GM21515 (cell line): ENCODE data around the gene TTC9B.

ENCODE experiments used
- ATAC-seq: cut with Tn5 transposase; IDR thresholded peaks from one replicate; pipeline ENCODE4 v1.9.1; 2021; ENCODE audit not compliant: unreplicated experiment

TTC9B gene

DNA sequence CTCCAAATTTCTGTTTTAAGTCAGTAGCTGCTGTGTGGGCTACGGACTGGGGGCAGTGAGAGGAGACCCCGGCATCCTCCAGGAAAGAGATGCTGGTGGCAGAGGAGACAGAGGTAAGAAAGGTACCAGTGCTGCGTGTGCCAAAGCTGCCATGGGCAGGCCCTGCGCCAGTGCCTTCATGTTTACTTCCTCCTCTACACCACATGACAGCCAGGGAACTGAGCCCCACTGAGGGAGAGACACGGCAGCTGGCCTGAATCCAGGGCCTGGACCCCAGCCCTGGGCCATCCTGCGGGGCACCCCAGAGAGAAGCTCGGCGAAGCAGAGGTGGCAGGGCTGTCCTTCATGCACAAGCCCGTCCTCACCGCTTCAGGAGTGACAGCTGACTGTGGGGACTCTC, 31.0 kb upstream of the TTC9B start:
- no peak for ATAC-seq

DNA sequence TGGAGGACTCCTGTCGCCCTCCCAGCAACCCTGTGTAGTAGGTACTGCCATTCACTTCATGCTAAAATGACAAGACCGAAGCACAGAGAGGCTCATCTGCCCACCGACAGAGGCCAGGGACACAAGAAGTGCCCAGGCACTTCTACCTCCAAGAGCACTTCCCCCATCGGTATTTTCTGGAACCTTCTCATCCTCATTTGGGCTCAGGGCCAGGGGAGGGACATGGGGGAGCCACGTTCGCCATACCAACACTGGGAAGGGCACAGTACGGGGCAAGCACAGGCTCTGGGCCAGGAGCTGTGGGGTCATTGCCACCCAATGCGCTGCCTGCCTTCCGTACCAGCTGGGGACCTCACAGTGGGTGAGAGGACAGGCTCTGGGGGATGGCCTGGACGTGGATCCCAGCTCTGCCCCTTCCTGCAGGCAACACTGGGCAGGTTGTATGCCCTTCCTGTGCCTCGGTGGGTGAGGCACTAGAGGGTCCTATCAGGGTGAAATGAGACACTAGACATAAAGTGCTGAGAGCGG, 29.6 kb upstream of the TTC9B start:
- ATAC-seq = no peak

DNA sequence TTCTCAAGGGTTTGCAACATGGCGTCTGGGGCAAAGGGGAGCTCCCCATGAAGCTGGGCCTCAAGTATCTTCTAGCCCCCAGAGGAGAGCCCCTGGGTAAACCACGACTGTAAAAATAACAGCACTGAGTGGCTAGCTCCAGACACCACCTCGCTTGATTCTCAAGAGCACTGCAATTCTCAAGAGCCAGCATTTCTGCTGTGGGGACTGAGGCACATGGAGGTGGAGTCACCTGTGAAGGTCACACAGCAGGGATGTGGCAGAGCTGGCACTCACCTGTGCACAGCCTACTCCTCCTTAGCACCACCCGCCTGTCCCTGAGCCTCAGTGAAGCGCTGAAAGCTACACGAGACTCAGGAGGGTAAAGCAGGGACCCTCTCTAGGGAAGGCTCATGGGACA, 29.0 kb upstream of the TTC9B start:
- ATAC-seq = no peak

DNA sequence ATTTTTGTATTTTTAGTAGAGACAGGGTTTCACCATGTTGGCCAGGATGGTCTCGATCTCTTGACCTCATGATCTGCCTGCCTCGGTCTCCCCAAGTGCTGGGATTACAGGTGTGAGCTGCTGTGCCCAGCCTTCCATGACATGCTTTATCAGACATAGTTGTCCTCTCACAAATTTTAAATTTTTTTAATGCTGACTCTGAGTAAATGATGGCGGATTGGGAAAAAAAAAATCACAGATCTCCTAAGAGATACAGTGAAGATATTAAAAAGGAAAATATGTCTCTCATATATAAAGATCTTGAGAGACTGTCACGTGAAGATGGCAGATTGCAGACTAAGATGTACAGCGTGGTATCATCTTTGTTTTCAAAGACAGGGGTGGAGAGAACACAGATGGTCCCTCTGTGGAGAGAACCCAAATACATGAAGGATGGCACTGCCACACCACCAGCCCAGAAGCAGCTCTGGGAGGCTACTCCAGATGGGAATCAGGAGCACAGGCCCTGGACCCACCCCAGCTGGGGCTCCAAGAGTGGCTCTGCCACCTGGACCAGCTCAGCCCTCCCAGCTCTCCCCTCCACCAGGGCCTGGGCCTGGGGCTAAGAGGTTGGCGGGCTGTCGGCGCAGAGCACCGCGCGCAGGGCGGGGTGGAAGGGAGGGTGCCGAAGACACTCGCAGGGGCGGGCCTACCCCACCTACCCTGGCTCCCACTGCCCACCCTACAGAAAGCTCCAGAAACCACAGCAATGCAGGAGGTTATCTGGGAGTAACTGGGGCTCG, 28.3 kb upstream of the TTC9B start:
- ATAC-seq = no peak

DNA sequence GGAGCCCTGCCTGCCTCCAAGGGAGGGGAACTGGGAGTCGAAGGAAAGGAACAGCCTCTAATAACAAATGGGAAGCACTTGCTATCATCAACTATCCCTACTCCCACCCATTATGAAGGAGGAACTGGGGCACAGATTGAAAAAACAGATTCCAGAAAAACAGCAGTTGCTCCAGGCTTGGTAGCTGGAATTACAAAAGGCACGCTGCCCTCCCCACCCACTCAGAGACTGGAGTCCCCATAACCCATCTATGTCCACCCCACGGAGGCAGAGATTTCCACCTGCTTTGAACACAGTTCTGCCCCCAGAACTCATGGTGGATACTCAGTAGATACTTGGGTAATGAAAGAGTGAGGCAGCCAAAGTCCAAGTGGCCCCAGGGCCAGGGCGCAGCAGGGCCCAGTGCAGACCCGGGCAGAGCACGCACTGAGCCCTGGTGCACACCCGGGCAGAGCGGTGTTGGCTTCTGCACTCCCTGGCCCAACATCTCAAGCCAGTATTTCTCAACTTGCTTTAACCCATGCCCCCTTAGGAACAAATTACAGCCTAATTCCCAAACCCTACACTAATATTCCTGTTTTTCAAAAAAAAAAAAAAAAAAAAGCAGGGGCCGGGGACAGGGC, 27.4 kb upstream of the TTC9B start:
- no peak for ATAC-seq

DNA sequence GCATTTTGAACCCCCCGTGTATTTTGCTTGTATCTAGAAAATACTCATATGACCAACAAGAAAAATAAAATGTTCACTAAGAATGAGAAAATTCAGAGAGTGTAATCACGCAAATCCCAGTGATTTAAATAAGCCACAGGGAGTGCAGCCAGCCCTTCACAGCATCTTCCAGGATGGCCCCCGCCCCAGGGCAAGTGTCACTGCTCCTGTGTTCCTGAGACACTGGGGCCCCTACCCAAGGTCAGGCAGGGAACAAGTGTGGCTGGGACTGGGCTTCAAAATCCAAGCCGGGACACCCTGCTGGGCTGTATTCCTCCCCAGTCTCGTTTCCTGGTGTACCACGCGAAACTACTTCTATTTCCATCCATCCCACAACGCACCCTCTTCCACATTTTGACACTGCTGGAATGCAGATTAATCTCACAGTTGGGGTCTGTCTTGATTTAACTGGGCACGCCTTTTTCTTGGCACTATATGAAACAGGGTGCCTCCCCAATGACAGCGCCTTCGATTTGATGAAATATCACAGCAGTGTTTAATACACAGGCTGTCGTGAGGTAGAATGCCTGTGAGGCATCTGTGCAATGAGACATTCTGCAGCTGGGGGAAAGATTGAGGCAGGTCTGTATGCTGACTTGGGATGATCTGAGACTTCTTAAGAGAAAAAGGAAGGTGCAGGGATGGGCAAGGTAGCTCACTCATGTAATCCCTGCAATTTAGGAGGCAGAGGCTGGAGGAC, 26.6 kb upstream of the TTC9B start:
- ATAC-seq = no peak

DNA sequence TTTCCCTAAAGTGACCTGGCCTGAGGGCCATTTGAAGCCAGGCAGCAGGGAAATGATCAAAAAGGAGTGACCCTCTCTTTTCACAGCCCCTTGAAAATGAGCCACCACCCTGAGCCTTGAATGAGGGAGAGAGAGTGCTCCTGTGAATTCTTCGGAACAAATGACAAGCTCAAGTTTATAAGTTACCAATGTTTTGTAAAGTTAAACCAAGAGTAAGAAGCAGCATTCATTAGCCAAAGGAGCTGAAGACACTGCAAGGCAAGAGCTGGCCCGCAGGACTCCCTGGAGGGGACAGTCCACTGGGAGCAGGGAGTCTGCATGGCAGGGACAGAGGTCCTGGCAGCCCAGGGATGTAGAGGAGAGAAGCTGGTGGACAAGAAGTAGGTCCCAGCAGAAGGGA, 25.0 kb upstream of the TTC9B start:
- ATAC-seq = no peak

DNA sequence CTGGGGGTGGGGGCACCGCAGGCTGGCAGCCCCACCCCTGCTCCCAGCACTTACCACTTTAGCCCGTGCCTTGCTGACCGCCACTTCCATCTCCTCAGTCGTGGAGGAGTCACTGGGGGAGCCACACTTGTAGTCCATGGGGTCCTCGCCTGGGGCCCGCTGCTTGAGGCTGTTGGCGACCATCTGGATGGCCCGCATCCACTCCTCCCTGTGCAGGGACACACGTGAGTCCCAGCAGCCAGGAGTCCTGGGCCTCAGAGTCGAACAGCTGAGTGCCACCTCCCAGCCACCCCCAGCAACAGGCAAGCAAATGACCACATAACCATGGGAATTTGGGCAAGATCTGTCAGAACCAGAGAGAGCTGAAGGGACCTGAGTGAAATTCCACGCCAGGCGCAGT, 24.3 kb upstream of the TTC9B start:
- no peak for ATAC-seq

DNA sequence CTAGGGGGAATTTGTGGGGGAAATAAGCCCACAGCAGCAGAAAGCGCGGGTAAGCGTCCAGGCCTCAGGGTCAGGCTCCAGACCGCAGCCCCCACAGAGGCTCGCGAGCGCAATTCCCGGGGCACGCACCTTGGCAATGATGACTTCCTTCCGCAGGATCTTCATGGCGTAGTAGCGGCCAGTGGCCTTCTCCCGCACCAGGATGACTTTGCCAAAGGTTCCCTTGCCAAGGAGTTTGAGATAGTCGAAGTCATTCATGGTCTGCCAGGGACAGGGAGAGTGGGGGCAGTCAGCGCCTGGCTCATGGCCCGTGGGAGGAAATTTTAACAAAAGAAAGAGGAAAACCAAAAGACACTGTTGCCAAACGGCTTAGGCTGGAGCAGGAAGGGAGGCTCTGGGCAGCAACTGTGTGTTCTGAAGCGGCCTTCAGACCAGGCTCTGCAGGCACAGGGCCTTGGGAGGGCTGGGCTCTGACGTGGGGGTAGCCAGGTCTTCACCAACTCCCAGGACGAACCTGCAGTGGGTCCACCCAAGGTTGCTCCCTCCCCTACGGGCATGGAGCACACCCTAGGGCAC, 23.7 kb upstream of the TTC9B start:
- ATAC-seq = no peak

DNA sequence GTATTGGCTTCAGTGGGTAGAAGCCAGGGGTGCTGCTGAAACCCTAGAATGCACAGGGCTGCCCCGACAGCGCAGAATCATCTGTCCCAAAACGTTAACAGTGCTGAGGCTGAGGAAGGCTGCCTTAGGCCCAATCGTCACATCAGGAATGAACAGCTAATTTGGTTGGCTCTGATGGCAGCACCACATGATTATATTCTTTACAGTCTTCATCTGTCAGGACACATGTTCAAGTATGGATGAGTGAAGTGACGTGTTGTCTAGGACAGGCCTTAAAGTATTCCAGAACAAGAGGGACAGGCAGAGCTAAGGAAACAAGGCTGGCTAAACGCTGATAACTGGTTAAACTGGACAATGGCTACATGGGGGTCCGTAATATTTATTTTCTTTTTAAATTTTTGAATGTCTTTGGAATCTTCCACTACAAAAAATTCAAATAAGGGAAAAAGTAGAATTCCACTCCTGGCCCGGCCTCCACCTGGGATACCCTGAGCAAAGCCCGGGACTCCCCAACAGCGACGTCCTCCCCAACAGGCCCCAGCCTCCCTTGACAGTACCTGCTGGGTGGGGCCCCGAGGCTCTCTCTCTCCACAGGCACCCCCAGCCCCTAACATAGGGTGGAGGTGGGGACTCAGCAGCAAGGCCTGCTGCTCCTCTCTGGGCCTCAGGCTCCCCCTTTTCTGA, 23.1 kb upstream of the TTC9B start:
- ATAC-seq = no peak

DNA sequence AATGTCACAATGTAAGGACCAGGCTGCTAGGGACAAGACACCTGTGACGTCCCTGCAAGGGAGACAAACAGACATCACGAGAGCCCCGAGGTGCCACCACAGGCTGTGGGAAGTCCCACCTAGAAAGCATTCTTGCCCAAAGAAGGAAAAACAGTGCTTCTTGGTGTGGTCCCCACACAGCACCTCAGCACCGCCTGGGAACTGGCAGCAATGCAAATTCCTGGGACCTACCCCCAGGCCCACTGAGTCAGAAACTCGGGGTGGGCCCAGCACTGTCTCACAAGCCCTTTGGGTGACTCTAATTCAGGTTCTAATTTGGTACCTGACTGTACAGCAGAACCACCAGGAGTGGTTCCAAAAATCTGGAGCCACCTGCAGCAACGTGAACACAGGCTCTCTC, 22.1 kb upstream of the TTC9B start:
- ATAC-seq = no peak

DNA sequence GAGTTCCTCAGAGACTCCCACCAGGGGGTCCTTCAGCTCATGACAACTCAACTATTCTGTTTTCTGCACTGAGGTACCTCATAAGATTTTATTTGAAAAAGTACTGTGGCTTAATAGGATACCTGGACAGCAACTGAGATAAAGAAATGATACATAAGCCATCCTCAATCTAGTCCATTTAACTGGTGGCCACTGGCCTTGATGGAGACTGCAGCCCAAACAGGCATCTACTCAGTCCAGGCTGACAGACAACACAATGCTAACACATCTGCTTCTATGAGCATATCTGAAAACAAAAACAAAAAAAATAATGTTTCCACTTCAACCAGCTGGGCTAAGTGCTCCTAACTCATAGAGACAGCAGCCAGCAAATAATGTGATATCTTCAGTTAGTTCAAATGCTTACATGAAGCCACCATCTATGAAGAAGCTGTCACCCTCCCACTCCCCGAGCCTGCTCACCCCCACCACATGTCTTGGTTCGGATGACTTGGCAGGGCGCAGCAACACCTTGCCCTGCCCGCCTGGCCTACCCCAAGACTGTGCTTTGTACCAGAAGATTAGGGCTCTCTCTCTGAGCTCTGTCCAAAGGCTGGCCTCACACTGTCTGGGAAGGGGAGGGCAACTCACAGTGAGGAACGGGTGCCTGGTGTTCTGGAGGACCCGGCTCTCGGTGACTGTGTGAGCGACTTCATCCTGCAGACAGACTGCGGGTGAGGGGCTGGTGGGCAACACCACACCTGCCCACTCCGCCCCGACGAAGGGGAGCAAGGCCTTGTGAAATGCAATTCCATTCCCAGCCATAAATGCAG, 21.4 kb upstream of the TTC9B start:
- no peak for ATAC-seq

DNA sequence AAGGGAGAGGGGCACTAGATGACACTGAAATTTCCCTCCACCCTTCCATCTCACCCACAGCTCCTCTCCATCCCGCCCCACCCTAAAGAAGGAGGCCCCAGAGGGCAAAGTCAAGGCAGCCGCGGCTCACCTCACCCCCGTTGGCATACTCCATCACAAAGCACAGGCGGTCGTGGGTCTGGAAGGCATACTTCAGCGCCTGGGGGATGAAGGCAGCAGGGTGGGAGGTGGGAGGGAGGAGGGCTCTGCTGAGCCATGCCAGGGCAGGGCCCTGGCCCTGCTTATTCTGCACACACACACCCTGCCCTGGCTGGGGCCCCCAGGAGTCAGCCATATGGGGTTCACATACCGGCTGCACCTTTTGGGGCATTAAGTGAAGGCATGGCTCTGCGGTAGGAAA, 20.6 kb upstream of the TTC9B start:
- ATAC-seq = no peak

DNA sequence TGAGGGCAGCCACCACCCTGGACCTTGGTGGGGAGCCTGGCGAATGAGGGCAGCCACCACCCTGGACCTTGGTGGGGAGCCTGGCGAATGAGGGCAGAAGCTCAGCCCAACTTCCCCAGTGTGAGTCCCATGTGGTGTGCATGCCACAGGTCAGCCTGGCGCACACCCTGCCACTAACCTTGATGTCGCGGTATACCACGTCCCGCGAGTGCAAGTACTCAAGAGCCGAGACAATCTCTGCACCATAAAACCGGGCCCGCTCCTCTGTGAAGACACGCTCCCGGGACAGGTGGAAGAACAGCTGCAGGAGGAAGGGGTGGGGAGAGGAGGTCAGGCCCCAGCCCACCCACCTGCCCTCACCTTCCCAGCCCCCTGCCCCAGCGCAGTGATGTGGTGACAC, 19.6 kb upstream of the TTC9B start:
- ATAC-seq = no peak

DNA sequence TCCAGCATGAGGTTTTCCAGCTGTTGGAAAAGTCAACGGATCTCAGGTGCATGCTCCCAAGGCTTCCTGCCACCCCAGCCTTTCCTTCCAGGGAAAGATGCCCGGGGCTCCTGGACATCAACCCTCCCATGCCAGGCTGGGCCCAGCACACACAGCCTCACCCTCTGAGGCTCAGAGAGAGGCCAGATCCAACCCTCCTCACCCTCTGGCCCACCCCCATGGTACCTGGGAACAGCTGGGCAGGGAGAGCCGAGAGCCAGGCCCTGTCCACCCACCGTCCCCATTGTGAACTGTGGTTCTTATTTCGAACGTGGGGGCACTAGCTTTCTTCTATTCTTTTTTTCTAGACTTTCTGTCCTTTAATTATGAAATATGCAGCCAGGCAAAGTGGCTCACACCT, 18.2 kb upstream of the TTC9B start:
- no peak for ATAC-seq

DNA sequence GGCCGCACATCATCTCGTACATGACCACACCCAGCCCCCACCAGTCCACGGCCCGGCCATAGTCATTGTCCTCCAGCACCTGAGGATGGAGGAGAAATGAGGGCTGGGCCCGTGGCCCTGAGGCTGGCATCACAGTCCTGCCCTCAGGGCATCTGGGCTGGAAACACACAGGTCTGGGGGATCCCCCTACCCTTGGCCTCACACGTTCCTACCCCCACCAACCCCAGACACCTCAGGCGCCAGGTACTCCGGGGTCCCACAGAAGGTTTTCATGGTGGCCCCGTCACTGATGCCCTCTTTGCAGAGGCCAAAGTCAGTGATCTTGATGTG, 17.8 kb upstream of the TTC9B start:
- no peak for ATAC-seq

DNA sequence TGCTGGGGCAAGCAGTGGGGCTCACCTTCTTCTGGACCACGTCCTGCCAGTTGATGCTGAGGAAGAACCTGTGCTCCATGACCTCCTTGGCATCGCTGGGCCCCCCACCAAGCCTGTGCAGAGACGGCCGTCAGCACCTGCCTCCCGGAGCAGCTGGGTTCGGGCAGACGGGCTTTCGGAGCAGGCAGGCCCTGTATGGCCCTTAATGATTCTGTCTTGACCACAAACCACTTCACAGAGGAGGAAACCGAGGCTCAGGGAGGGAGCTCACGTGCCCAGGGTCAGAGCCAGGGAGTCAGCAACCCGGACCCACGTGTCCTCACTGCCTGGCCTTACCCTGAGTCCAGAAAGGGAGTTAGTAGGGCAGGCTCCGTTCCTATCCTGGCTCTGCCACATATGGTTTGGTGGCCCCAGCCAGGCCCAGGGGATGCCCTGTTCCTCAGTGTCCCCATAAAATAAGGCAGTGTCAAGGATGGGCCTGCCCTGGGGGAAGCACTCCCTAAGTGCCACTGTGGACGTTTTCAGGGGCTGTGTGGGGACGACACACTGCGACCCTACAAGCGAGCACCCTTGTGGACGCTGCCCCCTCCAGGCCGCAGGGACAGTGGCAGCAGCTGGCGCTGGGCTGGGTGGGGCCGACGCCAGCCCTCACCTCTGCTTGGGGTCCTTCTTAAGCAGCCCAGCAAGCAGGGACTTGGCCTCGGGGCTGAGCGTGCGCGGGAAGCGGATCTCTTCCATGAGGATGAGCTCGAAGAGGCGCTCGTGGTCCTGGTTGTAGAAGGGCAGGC, 17.2 kb upstream of the TTC9B start:
- ATAC-seq = no peak

DNA sequence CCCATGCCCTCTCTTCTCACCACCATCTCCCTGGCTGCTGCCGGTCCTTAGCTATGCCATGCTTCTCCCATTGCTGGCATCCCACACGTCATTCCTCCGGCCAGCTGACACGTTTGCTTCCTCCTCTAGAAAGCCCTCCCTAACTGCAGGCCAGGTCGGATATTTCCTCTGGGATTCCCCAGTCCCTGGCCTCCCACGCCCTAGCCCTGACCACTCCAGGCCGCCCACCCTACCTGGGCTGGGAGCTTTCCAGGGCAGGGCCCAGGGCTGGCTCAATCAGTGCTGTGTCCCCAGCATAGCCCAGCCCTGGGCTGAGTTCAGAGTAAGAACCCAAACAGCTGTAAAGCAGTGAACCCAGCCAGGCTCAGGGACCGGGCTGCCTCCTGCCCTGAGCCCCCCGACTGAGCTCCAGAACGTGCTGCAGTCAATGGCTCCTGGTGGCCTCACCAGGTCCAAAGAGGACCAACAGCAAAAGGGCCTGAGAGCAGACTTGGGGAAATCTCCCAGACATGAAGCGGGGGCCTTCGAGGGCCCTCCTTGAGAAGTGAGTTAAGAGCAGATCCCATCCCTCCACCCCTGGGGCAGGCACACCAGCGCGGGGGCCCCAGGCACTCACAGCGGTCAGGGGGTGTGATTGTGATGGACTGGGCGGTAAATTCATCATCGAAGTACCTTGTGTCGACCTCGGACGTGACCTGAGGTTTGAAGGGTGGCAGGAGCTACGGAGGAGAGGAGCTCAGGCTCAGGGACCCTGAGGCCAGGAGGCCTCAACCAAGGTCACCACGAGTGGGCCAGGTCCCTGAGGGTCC, 16.4 kb upstream of the TTC9B start:
- no peak for ATAC-seq
